HG03439 (cell line): ENCODE results near the gene PPP3CA.
"Not testable (repeated sequence)": the region's sequence is repeated elsewhere in the genome, so short reads cannot be mapped to it uniquely, and the experiment has no call there.

Experiments used
- ATAC-seq: cut with Tn5 transposase; IDR thresholded peaks from one replicate; pipeline ENCODE4 v1.9.1; 2021; ENCODE audit warnings: mild to moderate bottlenecking, moderate library complexity; ENCODE audit not compliant: unreplicated experiment

The PPP3CA gene

DNA sequence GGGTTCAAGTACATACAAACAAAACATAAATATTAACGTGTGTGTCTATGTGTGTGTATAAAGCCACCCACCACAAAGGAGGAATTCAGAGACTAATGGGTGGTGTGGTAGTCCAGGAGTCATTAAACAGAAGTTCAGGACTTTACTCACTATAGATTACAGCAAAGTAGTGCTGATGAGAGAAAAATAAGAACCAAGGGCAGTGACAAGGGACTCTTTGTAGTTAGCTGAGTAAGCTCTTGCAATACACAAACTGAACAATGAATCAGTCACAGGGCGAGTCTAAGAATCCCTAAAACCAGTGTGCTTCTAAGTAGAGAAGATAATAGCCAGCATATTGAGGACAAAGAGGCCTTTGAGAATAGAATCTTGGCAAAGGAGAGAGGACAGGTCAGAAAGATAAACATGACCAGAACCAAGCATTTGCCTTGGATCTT lies 232.4 kb downstream of the PPP3CA start:
- ATAC-seq: no peak

DNA sequence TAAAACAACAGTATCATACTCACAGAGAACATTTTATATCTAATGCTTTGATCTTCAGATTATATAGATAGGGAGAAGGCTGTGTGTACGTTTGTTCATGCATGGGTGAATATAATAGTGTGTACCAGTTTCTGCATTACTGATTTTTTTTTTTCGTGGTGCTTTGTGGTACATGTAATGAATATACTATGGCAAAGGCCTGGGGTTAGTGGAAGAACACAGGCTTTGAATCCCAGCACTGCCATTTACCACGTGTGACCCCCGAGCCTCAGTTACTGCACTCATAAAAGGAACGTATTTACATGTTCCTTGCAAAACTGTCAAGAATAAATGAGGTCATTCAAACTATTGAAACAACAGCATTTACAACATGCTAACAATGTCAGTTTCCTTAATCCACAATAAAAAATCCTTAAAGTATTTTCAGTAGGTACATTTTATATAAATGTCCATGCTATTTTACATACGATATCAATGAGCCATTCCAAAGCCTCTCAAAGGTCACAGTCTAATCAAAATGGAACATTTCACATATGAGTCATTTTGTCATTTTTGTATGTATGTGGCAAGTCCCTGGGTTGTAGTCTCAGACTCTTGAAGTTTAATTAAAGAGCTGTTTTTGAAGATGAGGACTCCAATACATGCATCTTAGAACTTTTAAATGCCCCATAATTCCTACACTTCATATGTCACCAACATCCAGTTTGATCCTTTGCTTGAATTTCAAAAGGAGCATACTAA lies 242.8 kb downstream of the PPP3CA start:
- no peak for ATAC-seq

DNA sequence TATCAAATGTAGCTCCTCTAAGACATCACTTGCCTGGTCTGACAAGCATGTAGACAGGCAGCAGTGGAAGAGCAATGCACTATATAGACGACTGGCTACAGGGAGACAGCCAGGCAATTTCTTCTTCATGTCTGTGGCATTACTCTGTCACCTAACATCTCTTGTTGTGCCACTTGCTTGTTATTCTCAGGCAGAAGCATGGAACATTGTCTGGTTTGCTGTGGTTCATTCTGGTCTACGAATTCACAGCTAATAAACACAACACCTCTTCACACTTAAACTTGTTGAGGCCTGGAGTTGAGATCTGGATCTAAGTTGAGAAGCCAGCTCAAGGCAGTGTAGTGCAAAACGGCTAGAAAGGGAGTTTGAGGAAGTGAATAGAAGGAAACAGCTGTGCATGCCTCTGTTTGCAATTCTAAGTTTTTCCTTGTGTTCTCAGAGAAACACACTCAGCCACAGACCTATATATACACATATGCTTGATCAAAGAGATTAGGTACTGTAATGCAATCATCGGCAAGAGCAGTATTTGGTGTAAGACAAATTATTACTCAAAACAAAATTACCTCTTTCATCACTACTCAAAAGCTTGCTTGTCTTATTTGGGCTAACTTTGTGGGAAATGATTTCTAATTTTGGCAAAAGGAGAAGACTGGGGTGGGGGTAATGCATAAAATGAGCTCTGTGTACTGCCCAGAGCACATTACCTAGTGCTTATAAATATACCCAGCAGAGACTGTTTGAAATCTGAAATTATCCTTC lies 243.8 kb downstream of the PPP3CA start:
- ATAC-seq: peak; percentile 75

DNA sequence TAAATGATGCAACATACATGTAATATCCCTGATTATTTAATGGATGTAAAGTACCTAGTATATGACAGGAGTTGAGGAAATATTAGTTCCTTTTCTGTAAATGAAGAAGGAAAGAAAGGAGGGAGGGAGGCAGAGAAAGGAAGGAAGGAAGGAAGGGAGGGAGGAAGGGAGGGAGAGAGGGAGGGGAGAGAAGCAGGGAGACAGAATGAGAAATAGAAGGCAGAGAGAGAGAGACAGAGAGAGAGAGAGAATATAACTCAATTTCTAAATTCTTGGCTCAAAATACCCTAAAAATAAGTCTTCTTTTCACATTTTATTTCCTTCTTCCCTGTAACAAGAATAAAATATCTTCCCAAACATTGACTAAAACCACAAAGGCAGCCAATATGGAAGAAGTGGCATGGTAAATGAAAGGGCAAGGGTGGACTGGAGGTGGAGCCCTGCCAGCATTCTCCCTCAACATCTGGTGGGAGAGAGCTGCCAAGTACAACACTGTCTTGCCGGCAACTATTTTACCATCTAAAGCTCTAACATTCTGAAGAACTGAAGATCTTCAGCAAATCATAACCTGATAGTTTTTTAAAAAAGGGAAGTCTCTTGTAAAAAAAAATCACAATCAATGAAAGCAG lies 245.1 kb downstream of the PPP3CA start:
- ATAC-seq: no peak

DNA sequence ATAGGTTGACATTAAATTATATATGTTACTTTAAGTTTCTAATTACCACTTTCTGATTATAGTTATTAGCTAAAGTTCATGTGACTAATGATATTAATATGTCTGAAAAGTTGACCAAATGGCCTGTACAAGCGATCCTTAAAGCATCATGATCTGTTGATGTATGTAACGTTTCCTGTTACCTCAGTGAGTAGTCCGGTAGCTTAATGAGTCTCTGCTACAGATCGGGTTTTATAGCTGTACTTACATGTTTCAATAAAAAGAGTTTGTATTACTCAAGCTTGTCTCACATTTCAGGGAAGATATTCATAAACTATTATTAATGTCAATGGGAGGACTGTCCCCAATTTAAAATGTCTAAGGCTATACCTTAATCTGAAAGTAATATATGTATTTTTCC lies 246.3 kb downstream of the PPP3CA start:
- ATAC-seq: no peak

DNA sequence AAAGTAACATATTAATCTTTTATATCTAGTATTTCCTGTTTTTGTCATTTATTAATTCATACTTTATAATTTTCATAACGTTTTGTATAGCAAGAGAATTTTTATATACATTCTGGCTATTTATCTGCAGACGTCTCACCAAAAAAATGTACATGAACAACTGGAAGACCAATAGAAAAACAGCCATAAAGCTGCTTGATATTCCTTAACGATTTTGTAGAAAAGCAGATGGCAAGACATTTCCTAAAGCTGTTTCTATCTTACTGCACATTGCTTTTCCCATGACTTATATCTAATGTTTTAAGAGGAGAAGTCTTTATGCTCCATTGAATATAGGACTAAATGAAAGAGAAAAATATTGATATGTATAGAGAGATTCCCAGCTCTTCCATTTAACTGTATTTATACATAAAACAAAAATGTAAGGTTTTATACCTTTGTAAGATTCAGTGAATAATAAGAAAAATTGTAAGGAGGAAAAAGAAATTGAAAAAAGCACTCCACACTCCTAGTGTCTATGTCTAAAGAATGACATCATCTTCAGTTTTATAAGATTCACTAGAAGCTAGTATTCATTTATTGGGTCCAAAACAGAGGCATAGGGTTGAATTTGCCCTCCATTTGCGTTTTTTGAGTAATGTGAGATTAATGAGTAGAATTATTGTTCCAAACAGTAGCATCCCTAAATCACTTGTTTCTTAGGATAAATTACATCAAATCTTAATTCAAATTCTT lies 248.5 kb downstream of the PPP3CA start:
- ATAC-seq: no peak

DNA sequence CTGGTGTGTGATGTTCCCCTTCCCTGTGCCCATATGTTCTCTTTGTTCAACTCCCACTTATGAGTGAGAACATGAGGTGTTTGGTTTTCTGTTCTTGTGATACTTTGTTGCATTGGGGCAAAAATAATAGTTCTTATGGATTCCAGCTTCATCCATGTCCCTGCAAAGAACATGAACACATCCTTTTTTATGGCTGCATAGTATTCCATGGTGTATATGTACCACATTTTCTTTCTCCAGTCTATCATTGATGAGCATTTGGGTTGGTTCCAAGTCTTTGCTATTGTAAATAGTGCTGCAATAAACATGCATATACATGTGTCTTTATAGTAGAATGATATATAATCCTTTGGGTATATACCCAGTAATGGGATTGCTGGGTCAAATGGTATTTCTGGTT lies 254.7 kb downstream of the PPP3CA start:
- not testable (repeated sequence) for ATAC-seq

DNA sequence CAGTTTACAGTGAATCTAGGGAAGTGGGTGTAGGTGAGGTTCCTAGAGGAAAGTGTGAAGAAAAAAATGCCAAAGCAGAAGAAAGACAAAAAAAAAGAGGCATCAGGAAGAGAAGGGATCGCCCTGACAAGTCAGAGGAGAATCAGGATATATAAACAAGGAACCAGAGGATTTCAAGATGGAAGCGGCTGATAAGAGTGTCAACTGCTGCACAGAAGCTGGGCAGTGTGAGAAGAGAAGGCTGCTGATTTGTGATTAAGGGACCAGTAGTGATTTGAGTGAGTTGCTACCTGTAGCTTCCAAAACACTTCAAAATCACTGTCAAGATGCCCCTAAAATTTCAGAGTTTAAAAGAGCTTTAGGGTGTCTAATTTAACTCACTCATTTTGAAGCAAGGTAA lies 258.2 kb downstream of the PPP3CA start:
- ATAC-seq: no peak

DNA sequence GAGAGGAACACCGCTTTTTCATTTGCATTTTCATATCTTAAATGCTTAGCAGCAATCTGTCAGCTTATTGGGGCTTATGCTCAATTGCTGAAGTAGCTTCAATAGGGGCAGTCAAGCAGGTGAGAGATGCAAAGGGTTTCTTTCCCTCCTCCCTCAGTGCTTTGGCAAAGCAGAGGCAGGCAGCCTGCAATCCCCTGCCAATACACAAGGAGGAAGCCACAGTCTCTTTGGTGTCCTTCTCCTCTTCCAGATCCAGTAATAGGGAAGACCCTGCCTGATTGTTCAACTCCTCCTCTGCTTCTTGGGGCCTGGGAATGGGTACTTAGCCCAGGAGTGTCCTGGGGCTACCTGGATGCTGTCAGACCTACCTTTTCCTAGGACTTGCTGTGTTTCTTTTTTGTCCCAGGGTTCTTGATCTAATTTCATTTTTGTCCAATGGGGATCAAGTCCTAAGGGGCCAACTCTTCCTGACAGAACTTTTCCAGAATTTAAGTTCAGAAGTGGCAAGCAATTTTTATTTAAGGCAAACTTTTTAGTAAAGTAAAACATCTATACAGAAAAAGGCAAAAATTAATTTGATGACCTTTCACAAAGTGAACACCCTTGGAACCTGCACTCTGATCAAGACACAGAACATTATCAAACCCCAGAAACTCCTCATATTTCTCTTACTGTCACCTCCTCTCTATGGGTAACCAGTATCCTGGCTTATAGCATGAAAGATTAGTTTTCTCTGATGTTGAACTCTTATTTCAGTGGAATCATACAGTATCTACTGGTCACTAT lies 260.3 kb downstream of the PPP3CA start:
- ATAC-seq: no peak

DNA sequence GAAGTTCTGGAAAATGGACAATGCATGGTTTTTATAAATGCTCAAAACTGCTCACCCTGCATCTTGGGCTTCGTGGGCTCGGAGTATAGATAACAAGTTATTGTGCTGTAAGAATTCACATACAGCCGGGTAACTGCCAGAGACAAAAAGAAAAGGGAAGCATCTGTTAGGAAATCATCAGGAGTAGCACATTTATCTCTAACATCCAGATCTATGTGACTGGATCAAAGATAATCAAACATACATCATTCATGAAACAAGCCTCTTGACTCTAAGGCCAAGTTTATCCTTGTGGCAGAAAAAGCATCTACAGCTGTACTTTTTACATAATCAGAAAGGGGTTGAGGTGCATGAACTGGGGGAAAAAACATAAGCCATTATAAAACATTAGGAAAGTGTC lies 264.2 kb downstream of the PPP3CA start:
- ATAC-seq: no peak

DNA sequence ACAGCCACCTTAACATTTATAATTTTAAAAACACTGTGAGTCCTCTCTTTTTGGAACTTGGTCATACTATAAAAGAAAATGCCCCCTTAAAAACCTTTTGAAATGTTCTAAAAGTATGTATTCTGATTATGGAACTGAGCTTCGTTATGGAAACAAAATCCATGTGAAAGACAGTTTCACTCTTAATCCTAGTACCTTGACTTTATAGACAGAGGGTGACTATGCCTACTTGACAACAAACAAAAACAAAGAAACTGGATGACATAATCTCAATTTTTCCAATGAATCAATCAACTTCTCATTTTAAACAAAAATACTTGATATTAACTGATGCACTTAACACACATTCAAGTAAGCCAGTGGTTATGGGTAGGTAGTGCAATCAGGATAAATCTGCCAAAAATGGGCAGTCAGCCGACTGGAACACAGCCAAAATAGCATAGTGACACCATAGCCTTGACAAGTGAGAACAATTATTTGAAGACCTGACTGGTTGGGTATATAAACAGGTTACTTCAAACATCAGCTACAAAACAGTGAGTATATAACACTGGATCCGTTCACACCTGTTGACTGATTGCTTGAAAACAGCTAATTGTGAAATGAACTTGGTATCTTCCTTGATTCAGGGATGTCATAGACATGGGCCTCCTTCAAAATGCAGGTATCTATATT lies 265.5 kb downstream of the PPP3CA start:
- no peak for ATAC-seq

DNA sequence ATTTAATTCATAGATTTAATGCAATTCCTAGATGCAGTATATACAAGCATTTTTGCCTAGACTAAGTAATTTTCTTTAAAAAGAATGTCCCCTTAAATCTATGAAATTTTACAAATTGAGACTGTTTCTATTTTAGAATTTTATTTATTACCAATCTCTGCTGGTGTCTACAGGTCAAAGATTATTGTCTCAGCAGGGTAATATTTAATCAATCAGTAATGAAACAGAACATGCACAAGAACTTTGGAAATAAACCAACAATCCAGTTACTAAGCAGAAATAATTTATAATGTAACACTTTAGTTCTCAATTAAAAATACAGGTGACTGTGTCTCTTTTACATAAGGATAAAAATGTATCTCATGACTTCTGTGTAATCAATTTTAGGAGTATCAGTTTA lies 266.2 kb downstream of the PPP3CA start:
- no peak for ATAC-seq

DNA sequence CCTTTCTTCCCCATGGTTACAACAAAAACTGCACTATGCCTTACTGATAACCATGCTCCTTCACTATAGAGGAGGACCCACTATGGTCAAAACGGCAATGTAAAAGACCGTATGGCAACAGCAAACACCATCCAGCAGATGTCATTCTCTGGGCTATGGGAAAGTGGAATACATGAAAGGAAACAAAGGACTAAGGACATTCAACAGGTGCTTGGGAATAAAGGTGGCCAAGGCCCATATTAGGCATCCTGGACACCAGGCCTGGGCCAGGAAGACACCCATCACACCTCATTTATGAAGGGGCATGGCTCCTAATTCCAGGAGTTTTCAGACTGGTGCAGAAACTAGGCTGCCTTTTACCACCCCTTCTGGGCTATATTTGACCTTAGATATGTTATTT lies 268.4 kb downstream of the PPP3CA start:
- ATAC-seq: no peak

DNA sequence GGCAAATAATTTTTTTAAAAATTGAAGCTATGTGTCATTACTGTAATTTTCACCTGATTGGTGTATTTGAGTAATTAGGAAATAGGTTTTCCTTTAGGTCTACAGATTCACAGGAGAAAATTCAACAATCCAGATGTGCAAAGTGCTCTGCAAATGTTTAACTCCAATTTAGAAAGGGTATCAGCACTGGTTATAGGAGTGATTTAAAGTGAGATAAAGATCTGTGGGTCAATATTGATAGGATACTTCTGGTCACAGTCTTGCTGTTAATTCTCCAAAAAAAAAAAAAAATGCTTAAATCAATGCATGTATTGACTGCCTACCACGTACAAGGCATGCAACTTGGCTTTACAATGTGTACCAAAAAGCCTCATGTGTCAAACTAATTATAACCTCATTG lies 271.3 kb downstream of the PPP3CA start:
- no peak for ATAC-seq

DNA sequence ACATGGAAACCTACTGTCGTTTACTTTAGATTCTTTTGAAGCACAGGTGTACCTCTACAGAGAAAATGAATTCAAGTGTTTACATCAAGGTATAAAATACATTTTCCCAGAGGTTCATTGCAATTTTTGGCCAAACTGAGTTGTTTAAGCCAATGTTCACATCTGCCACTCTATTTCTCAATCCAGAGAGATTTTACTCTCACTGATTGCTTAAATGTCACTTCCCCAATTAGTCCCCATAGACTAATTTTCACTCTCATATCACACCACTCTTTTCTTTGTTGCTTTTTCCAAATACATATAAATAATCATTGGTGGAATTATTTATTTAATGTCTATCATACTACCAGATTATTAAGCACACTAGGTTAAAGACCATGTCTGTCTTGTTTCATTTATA lies 271.8 kb downstream of the PPP3CA start:
- no peak for ATAC-seq

DNA sequence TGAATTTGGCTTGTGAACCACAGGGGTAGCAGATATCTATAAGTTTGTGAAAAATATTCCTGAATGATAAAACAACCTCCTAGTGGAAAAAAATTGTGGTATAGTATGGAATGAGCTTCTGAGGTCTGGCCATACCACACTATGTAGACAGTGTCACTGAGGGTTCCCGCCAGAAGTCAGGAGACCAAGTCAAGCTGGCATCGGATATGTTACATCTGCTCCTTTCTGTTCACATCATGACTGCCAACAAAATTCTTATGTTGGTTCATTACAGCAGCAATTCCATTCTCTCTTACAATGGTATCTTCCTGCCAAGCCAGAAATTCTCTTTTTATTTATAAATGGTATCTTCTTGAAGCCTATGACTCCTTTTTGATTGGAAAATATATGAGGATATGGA lies 273.0 kb downstream of the PPP3CA start:
- no peak for ATAC-seq

DNA sequence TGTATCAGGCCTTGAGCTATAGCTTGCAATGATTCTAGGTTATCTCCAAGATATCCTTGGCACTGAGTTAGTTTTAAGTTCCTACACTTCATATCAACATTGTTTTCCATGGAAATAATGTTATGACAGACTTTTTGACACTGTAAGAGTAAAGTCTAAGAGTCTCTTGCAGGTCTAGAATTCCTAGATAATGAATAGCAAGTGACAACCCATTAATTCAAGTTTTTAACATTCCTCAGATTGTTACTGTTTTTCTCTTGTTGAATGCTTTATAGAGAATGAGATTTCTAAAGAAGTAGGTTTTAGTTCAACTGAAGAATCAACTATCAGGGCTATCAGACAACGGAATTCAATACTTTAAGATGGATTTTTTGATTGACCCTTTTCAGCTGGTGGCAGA lies 276.1 kb downstream of the PPP3CA start:
- no peak for ATAC-seq

DNA sequence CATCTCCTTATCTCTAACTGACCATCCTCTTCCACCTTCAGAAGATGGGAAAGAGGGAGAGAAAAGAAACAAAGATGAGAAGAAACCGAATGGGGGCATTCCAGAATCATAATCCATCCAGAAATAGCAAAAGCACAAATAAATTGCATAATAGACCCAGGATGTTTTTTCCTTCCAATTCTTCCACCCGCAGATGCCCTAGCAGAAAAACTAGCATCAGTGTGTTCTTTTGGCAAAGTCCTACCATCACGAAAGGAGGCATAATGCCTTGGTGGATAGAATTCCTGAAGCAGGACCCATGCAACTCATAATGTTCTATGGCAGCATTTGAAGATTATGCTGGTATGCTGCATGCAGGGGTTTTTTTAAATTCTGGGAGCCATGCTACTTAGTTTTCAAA lies 279.2 kb downstream of the PPP3CA start:
- no peak for ATAC-seq

DNA sequence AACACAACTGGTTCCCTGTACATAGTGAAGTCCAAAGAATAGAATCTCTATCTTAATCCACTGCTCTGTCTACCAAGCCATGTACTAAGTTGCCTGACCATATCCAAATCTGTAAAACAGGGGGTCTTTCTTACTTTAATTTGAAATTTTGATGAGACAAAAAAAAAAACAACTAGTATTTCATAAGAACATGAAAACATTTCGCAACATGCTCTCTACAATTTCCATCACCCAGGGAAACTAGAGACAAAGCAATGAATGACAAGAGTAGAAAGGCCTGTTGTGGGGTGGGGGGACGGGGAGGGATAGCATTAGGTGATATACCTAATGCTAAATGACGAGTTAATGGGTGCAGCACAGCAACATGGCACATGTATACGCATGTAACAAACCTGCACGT lies 279.9 kb downstream of the PPP3CA start:
- ATAC-seq: no peak

DNA sequence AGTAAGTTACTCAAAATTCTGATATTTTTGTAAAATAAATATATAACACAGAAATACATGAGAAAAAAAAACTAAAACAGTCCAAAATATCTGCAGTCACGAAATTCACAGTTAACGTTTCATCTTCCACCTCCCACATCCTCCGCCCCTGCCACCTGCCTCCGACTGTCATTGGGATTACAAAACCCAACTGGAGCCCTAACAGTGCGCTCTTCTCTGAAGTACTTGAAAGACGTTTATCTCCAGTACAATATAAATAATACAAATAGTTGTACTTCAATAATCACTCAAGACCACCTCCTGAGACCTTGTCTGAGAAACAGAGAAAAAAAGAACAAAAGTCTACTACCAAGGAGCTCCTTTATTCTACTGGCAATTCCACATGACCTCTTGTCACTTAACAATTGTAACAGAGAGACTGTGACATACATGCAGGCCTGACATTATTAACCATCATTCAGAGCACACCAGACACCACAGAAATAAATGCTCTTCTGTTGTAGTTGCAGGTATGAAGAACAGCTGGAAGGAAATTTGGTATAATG lies 280.6 kb downstream of the PPP3CA start:
- no peak for ATAC-seq
